Measurements from ENCODE around the gene PSTPIP2. TPM values are rescaled to one million over a fixed set of nuclear protein-coding genes. Genes with fewer than 3 reads are reported as not detected.
A peak's percentile ranks its signal among the peaks of the same experiment; 100 is the strongest.

The PSTPIP2 gene
- polyA plus RNA-seq, 1 donor from 2014 or later = 0.98 TPM

DNA sequence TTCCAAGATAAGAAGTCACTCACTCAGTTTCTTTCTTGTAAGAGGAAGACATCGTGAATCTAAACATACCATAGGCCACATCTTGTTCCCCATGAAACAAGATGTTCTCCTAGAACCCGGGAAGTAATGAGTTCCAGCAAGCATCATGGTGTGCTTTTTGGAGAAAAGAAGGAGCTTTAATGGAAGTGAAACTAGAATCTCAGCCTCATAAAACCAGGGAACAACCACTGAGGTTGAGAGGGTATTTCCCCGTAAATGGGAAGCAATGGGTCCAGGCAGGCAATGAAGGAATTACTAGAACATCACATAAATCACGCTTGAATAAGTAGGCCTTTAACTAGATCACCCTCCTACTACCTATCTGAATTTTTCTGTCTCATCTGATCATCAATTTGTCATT lies 40.3 kb downstream of the PSTPIP2 start:
- no peak for TF ChIP-seq EZH2 (IDR thresholded peaks at IDR 0.05; ENCODE audit: borderline replicate concordance, insufficient read depth, low read length, poor library complexity, severe bottlenecking)
- TF ChIP-seq RAD21 (conservative IDR thresholded peaks at IDR 0.05) = no peak
- no peak for TF ChIP-seq POLR2AphosphoS5 (IDR thresholded peaks at IDR 0.05)
- TF ChIP-seq, protein P1, sequence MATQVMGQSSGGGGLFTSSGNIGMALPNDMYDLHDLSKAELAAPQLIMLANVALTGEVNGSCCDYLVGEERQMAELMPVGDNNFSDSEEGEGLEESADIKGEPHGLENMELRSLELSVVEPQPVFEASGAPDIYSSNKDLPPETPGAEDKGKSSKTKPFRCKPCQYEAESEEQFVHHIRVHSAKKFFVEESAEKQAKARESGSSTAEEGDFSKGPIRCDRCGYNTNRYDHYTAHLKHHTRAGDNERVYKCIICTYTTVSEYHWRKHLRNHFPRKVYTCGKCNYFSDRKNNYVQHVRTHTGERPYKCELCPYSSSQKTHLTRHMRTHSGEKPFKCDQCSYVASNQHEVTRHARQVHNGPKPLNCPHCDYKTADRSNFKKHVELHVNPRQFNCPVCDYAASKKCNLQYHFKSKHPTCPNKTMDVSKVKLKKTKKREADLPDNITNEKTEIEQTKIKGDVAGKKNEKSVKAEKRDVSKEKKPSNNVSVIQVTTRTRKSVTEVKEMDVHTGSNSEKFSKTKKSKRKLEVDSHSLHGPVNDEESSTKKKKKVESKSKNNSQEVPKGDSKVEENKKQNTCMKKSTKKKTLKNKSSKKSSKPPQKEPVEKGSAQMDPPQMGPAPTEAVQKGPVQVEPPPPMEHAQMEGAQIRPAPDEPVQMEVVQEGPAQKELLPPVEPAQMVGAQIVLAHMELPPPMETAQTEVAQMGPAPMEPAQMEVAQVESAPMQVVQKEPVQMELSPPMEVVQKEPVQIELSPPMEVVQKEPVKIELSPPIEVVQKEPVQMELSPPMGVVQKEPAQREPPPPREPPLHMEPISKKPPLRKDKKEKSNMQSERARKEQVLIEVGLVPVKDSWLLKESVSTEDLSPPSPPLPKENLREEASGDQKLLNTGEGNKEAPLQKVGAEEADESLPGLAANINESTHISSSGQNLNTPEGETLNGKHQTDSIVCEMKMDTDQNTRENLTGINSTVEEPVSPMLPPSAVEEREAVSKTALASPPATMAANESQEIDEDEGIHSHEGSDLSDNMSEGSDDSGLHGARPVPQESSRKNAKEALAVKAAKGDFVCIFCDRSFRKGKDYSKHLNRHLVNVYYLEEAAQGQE (IDR thresholded peaks at IDR 0.05; ENCODE audit: borderline replicate concordance) = no peak
- no peak for TF ChIP-seq TAF1 (IDR thresholded peaks at IDR 0.05; ENCODE audit: low read depth)
- no peak for TF ChIP-seq MXI1 (conservative IDR thresholded peaks at IDR 0.05; ENCODE audit: poor library complexity, severe bottlenecking)
- Histone ChIP-seq H4K20me1 (ENCODE audit: insufficient read depth) (no peaks in the 10 kb centered on the region), H3K9me3 (ENCODE audit: low read length) (no peaks in the 10 kb centered on the region)

DNA sequence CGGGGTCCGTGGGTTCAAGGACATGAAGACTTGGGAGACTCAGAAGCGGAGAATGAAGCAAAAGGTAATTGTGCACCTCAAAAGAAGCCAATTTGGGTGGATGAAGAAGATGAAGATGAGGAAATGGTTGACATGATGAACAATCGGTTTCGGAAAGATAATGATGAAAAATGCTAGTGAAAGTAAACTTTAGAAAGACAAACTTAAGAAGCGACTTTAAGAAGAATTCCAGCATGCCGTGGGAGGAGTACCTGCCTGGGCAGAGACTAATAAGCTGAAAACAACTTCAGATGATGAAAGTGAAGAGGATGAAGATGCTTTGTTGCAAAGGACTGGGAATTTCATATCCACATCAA lies 43.5 kb downstream of the PSTPIP2 start:
- H3K27ac ChIP-seq (ENCODE audit: low read length) = peak overlapping the region; percentile 52
- TF ChIP-seq POLR2AphosphoS5 (IDR thresholded peaks at IDR 0.05) (no peak), EP300 (conservative IDR thresholded peaks at IDR 0.05; ENCODE audit: poor library complexity, severe bottlenecking) (no peak), SMC3 (conservative IDR thresholded peaks at IDR 0.05; ENCODE audit: poor library complexity) (no peak), TAF1 (IDR thresholded peaks at IDR 0.05; ENCODE audit: low read depth) (no peak), MXI1 (conservative IDR thresholded peaks at IDR 0.05; ENCODE audit: poor library complexity, severe bottlenecking) (no peak), RAD21 (conservative IDR thresholded peaks at IDR 0.05) (no peak), CTCF (IDR thresholded peaks at IDR 0.05; ENCODE audit: poor library complexity, severe bottlenecking) (no peak), EZH2 (IDR thresholded peaks at IDR 0.05; ENCODE audit: borderline replicate concordance, insufficient read depth, low read length, poor library complexity, severe bottlenecking) (no peak)
- TF ChIP-seq, protein P1 (IDR thresholded peaks at IDR 0.05; ENCODE audit: borderline replicate concordance) = peak; percentile 0
- no peaks in the 10 kb centered on the region for H3F3A ChIP-seq (ENCODE audit: insufficient read depth, low read length, poor library complexity, severe bottlenecking)
- H3K79me2 ChIP-seq (replicated peaks; ENCODE audit: insufficient read depth, low read length) = no peaks in the 10 kb centered on the region
- H3K4me2 ChIP-seq (ENCODE audit: low read length) = peak overlapping the region; percentile 30
- H4K20me1 ChIP-seq (ENCODE audit: insufficient read depth) = no peaks in the 10 kb centered on the region
- peak overlapping the region; percentile 71 for H3K9ac ChIP-seq (ENCODE audit: low read length)
- H3K36me3 ChIP-seq (ENCODE audit: insufficient read depth, low read length) = no peaks in the 10 kb centered on the region
- peak overlapping the region; percentile 23 for H2AFZ ChIP-seq (ENCODE audit: low read depth, low read length)
- peak overlapping the region; percentile 82 for H3K4me3 ChIP-seq (ENCODE audit: low read length)
- H3K9me3 ChIP-seq (ENCODE audit: low read length) = no peaks in the 10 kb centered on the region
- peaks cover 3% of the 10 kb centered on the region for H3K27me3 ChIP-seq (ENCODE audit: insufficient read depth, low read depth, low read length)
- H3K9me2 ChIP-seq (ENCODE audit: insufficient read depth, low read length) = no peaks in the 10 kb centered on the region

More for the DNA sequence above, 40.3 kb downstream of the PSTPIP2 start:
- no peaks in the 10 kb centered on the region for H3K9me2 ChIP-seq (ENCODE audit: insufficient read depth, low read length)
- H3K9ac ChIP-seq (ENCODE audit: low read length) = no peak overlapping the region
- H3K36me3 ChIP-seq (ENCODE audit: insufficient read depth, low read length) = no peaks in the 10 kb centered on the region
- no peaks in the 10 kb centered on the region for H3K79me2 ChIP-seq (replicated peaks; ENCODE audit: insufficient read depth, low read length)
- no peak overlapping the region for H2AFZ ChIP-seq (ENCODE audit: low read depth, low read length)
- H3K4me2 ChIP-seq (ENCODE audit: low read length) = no peak overlapping the region
- H3F3A ChIP-seq (ENCODE audit: insufficient read depth, low read length, poor library complexity, severe bottlenecking) = no peaks in the 10 kb centered on the region
- no peak overlapping the region for H3K27ac ChIP-seq (ENCODE audit: low read length)
- H3K4me3 ChIP-seq (ENCODE audit: low read length) = no peak overlapping the region
- peaks cover 3% of the 10 kb centered on the region for H3K27me3 ChIP-seq (ENCODE audit: insufficient read depth, low read depth, low read length)
